HepG2 (cell line): ENCODE data around the gene FUBP3. TPM values are rescaled to one million over a fixed set of nuclear protein-coding genes. Genes with fewer than 3 reads are reported as not detected.

Experiments
- ATAC-seq: fragments of 200-7000 bp; cut with Tn5 transposase; 3 replicates; pipeline ENCODE4 v1.9.1; 2020; ENCODE audit warnings: mild to moderate bottlenecking, moderate library complexity
- BruUV-seq: library from RNA; stranded (reverse); fragments of 400-500 nt; replicated peaks from 2 replicates; lab custom pipeline; 2021; lab: Mats Ljungman, UMichigan
- CTCF ChIA-PET: fragments of 300-600 bp; formaldehyde crosslinking; extraction: SDS; loops from one replicate; lab custom pipeline; 2021; ENCODE audit warnings: low total read pairs, inconsistent platforms, low intra/inter-chr PET ratio; lab: Yijun Ruan, JAX
- POLR2A ChIA-PET: fragments of 350-600 bp; sonication (Branson Sonifier 250); formaldehyde crosslinking; loops from one replicate; lab custom pipeline; 2020; ENCODE audit warnings: antibody characterized with exemption, inconsistent platforms; lab: Yijun Ruan, JAX
- DNase-seq: peaks from one replicate; pipeline ENCODE4 v3.0.0-alpha.2; 2015; ENCODE audit warnings: low spot score
- FAIRE-seq: peaks from 3 replicates; lab custom pipeline; 2011; peaks lifted over from hg19 to GRCh38; lab: Jason Lieb, UNC
- H2AFZ ChIP-seq: one replicate; pipeline ENCODE4 v1.6.1; 2011; ENCODE audit warnings: low read length, inconsistent platforms
- H3K27ac ChIP-seq: fragments of 300-600 bp; 3 replicates; pipeline ENCODE4 v1.8.0; 2011; ENCODE audit warnings: mixed run types, mild to moderate bottlenecking, mixed read lengths, low read length, inconsistent platforms; ENCODE audit not compliant: insufficient read depth; ENCODE audit errors: extremely low read length
- H3K27me3 ChIP-seq, 2 experiments: fragments of 200-600 bp in 1 of 2; 2 replicates in 1 of 2; 3 replicates in 1 of 2; pipeline versions ENCODE4 v1.6.0 to v1.8.0; 2011; ENCODE audit warnings: low read length in 2 of 2, mild to moderate bottlenecking in 2 of 2, moderate library complexity in 2 of 2, inconsistent platforms in 1 of 2; ENCODE audit not compliant: insufficient read depth in 2 of 2, control insufficient read depth in 1 of 2
- H3K36me3 ChIP-seq, 2 experiments: fragments of 200-600 bp in 1 of 2; replicated peaks in 1 of 2; 2 replicates in 1 of 2; 3 replicates in 1 of 2; pipeline versions ENCODE4 v1.5.1 to v1.8.0; 2011; ENCODE audit warnings: low read length in 2 of 2, inconsistent platforms in 1 of 2; ENCODE audit not compliant: insufficient read depth in 2 of 2, control insufficient read depth in 1 of 2
- H3K4me1 ChIP-seq: 2 replicates; pipeline ENCODE4 v1.5.1; 2012; ENCODE audit warnings: low read length, inconsistent platforms; ENCODE audit not compliant: insufficient read depth
- H3K4me2 ChIP-seq: 2 replicates; pipeline ENCODE4 v1.6.0; 2011; ENCODE audit warnings: low read depth, low read length, inconsistent platforms
- H3K4me3 ChIP-seq, 3 experiments: fragments of 200-600 bp in 1 of 3; sonication (generic), shearing (Covaris generic) in 1 of 3; replicated peaks in 1 of 3; 2 replicates each; pipeline ENCODE4 v1.5.1; 2011 to 2016; ENCODE audit warnings: low read length in 3 of 3, inconsistent platforms in 2 of 3, low read depth in 2 of 3, mild to moderate bottlenecking in 2 of 3, control low read depth in 1 of 3, mixed read lengths in 1 of 3; ENCODE audit not compliant: insufficient read depth in 1 of 3
- H3K79me2 ChIP-seq: one replicate; pipeline ENCODE4 v1.6.1; 2011; ENCODE audit warnings: low read length, inconsistent platforms; ENCODE audit not compliant: insufficient read depth
- H3K9ac ChIP-seq: 2 replicates; pipeline ENCODE4 v1.6.0; 2011; ENCODE audit warnings: mild to moderate bottlenecking, low read depth, low read length, inconsistent platforms; ENCODE audit not compliant: insufficient read depth
- H3K9me3 ChIP-seq: 2 replicates; pipeline ENCODE4 v1.5.1; 2012; ENCODE audit warnings: mild to moderate bottlenecking, low read length
- H4K20me1 ChIP-seq: 2 replicates; pipeline ENCODE4 v1.6.0; 2011; ENCODE audit warnings: inconsistent platforms, mild to moderate bottlenecking, low read length, moderate library complexity; ENCODE audit not compliant: insufficient read depth
- CEBPB ChIP-seq: IDR thresholded peaks from 2 replicates; pipeline ENCODE4 v1.6.1; 2011; ENCODE audit warnings: low read depth, low read length, improper control_type of control experiment, borderline replicate concordance
- HOXA5 ChIP-seq: sonication (generic); formaldehyde crosslinking; IDR thresholded peaks from 2 replicates; pipeline ENCODE4 v1.4.0; 2020; ENCODE audit warnings: missing genetic modification reagents
- IRF2 ChIP-seq: IDR thresholded peaks from 2 replicates; pipeline ENCODE4 v1.6.1; 2018; ENCODE audit warnings: missing genetic modification reagents, missing compliant biosample characterization
- MAFG ChIP-seq: sonication (generic); formaldehyde crosslinking; IDR thresholded peaks from 2 replicates; pipeline ENCODE4 v1.5.1; 2020; ENCODE audit warnings: mild to moderate bottlenecking, missing genetic modification reagents
- MED8 ChIP-seq: sonication (generic); formaldehyde crosslinking; IDR thresholded peaks from 2 replicates; pipeline ENCODE4 v1.8.1; 2023; ENCODE audit warnings: mild to moderate bottlenecking, missing genetic modification reagents; ENCODE audit not compliant: insufficient replicate concordance
- MEIS2 ChIP-seq: sonication (generic); formaldehyde crosslinking; IDR thresholded peaks from 2 replicates; pipeline ENCODE4 v1.9.0; 2021; ENCODE audit warnings: mild to moderate bottlenecking, missing genetic modification reagents
- PCBP2 ChIP-seq: fragments of 200-400 bp; formaldehyde crosslinking; optimal IDR thresholded peaks from 2 replicates; pipeline ENCODE3; 2018; ENCODE audit warnings: low read length, low read depth; ENCODE audit not compliant: poor library complexity, severe bottlenecking
- PITX1 ChIP-seq: sonication (generic); formaldehyde crosslinking; IDR thresholded peaks from 2 replicates; pipeline ENCODE4 v1.5.1; 2020; ENCODE audit warnings: mild to moderate bottlenecking, missing genetic modification reagents
- SALL1 ChIP-seq: sonication (generic); formaldehyde crosslinking; IDR thresholded peaks from 2 replicates; pipeline ENCODE4 v1.8.0; 2022; ENCODE audit warnings: mild to moderate bottlenecking, missing genetic modification reagents
- SNRNP70 ChIP-seq: fragments of 200-400 bp; formaldehyde crosslinking; IDR thresholded peaks from 2 replicates; pipeline ENCODE4 v1.6.1; 2017; ENCODE audit warnings: mild to moderate bottlenecking, low read depth, low read length, moderate library complexity
- THAP11 ChIP-seq: IDR thresholded peaks from 2 replicates; pipeline ENCODE4 v1.6.1; 2016; ENCODE audit warnings: missing biosample characterization, missing genetic modification reagents
- ZNF17 ChIP-seq: sonication (generic); formaldehyde crosslinking; IDR thresholded peaks from 2 replicates; pipeline ENCODE4 v1.5.0; 2020; ENCODE audit warnings: mild to moderate bottlenecking, missing genetic modification reagents
- ZNF772 ChIP-seq: sonication (generic); formaldehyde crosslinking; IDR thresholded peaks from 2 replicates; pipeline ENCODE4 v1.5.0; 2020; ENCODE audit warnings: mild to moderate bottlenecking, missing genetic modification reagents
- WGBS: methylation state at CpG from one replicate; pipeline ENCODE4 v1.1.6; 2017; ENCODE audit warnings: low lambda C conversion rate; 5-methylcytosine and 5-hydroxymethylcytosine counted together
- in situ Hi-C: cut with HindIII; loops from 2 replicates; pipeline ENCODE4 v1.10.0; 2017; ENCODE audit warnings: low pct_unique_long_range_greater_than_20kb; ENCODE audit not compliant: extremely low pct_ligation_motif_present
- intact Hi-C: fragments of 100-400 bp; cut with micrococcal nuclease; formaldehyde crosslinking; loops from one replicate; pipeline ENCODE4 v1.10.0; 2022; ENCODE audit not compliant: unreplicated experiment
- polyA plus RNA-seq, 8 experiments: library from polyadenylated mRNA; depleted of rRNA in 3 of 8; stranded (reverse) in 7 of 8; unstranded in 1 of 8; fragments of >200 nt; fragmentation: Illumina TruSeq in 4 of 8; extraction: Trizol in 4 of 8; gene quantifications; 2 replicates each; pipeline versions ENCODE4 v1.2.1 to v1.2.3, GENCODE V29; 2011 to 2016; ENCODE audit warnings: low read depth in 4 of 8, missing spikeins in 1 of 8, mixed read lengths in 1 of 8; ENCODE audit not compliant: insufficient read depth in 1 of 8
- total RNA-seq, 5 experiments: library from RNA; depleted of rRNA; stranded (reverse); fragments of >200 nt; fragmentation: Illumina TruSeq; extraction: Trizol; gene quantifications; 2 replicates each; pipeline ENCODE4 v1.2.3, GENCODE V29; 2016; ENCODE audit warnings: low read depth in 1 of 5
- TF ChIP-seq, protein P1 (sequence below): sonication (generic); formaldehyde crosslinking; IDR thresholded peaks from 2 replicates; pipeline ENCODE4 v1.5.0; 2020; ENCODE audit warnings: missing genetic modification reagents, mild to moderate bottlenecking, borderline replicate concordance
- TF ChIP-seq, protein P2 (sequence below): sonication (generic); formaldehyde crosslinking; IDR thresholded peaks from 2 replicates; pipeline ENCODE4 v1.5.0; 2020; ENCODE audit warnings: missing genetic modification reagents
- TF ChIP-seq, protein P3 (sequence below), 2 experiments: fragments of 450-650 bp in 1 of 2; sonication (generic) in 1 of 2; formaldehyde crosslinking; IDR thresholded peaks; 2 replicates each; pipeline versions ENCODE4 v1.5.0 to v1.8.0; 2020 to 2022; ENCODE audit warnings: mild to moderate bottlenecking in 1 of 2, missing genetic modification reagents in 1 of 2

The FUBP3 gene
- total and polyA plus RNA-seq, 2 of the 13 experiments (the other 11 are each of a cell fraction or from before 2014, with no cell fraction given) = 28.7 to 40.0 TPM

DNA sequence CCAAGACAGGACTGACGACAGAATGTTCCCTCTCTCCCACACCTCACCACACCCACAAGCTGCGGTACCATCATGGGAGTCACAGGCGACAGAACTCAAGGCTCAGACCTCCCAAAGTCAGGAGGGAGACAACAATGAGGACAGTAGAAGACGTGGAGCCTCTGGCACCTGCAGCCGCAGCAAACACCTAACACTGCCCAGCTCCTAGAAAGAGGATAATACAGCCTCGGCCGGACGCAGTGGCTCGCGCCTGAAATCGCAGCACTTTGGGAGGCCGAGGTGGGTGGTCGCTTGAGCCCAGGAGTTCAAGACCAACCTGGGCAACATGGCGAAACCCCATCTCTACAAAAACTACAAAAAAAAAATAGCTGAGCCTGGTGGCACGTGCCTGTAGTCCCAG lies 71.8 kb downstream of the FUBP3 start:
- FAIRE-seq (no peak), DNase-seq (no peak), ATAC-seq (no peak)
- intact Hi-C loops = no loop called here
- peaks cover 0 to 26% of the 10 kb centered on the region in 2 experiments; a peak in 4 of 5 replicates for H3K27me3 ChIP-seq
- ChIA-PET POLR2A (interaction anchor here (1.2 kb wide), 1 partner anchor 10 kb away, joined by 3 read pairs; no protein-coding TSS in a partner anchor), CTCF (no interaction called here)
- H3K79me2 ChIP-seq = no peaks in the 10 kb centered on the region
- TF ChIP-seq, protein P1, sequence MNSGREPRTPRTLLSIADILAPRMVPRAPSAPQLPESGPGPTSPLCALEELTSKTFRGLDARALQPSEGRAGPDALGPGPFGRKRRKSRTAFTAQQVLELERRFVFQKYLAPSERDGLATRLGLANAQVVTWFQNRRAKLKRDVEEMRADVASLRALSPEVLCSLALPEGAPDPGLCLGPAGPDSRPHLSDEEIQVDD = no peak
- TF ChIP-seq IRF2 (CRISPR knock-in tag) (no peak), MED8 (CRISPR knock-in tag) (no peak), MEIS2 (no peak), MAFG (CRISPR knock-in tag) (no peak), ZNF17 (CRISPR knock-in tag) (no peak)
- TF ChIP-seq, protein P2, sequence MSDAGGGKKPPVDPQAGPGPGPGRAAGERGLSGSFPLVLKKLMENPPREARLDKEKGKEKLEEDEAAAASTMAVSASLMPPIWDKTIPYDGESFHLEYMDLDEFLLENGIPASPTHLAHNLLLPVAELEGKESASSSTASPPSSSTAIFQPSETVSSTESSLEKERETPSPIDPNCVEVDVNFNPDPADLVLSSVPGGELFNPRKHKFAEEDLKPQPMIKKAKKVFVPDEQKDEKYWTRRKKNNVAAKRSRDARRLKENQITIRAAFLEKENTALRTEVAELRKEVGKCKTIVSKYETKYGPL (CRISPR knock-in tag) = no peak
- 44% methylated on average over 13 of the region's 15 CpGs for WGBS
- no peak overlapping the region for H3K4me2 ChIP-seq
- H3K9me3 ChIP-seq = no peaks in the 10 kb centered on the region
- H3K36me3 ChIP-seq = no peaks in the 10 kb centered on the region
- no peak overlapping the region for H2AFZ ChIP-seq
- in situ Hi-C loops = no loop called here
- H4K20me1 ChIP-seq = no peaks in the 10 kb centered on the region
- H3K27ac ChIP-seq = no peak overlapping the region
- H3K4me1 ChIP-seq = no peaks in the 10 kb centered on the region
- no peak overlapping the region for H3K4me3 ChIP-seq
- BruUV-seq = no TSS peak
- no peak overlapping the region for H3K9ac ChIP-seq

DNA sequence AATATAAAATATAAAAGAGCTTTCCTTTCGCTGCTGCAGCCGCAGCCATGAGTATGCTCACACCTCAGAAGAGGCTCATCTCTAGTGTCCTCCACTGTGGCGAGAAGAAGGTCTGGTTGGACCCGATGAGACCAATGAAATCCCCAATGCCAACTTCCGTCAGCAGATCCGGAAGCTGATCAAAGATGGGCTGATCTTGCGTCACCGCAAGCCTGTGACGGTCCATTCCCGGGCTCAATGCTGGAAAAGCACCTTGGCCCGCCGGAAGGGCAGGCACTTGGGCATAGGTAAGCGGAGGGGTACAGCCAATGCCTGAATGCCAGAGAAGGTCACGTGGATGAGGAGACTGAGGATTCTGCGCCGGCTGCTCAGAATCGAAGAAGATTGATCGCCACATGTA lies 72.4 kb downstream of the FUBP3 start:
- no peak overlapping the region for H3K9ac ChIP-seq
- in situ Hi-C loops = no loop called here
- 57% methylated on average over 15 of the region's 18 CpGs for WGBS
- no peaks in the 10 kb centered on the region for H4K20me1 ChIP-seq
- H3K9me3 ChIP-seq = no peaks in the 10 kb centered on the region
- FAIRE-seq = no peak
- H2AFZ ChIP-seq = no peak overlapping the region
- H3K36me3 ChIP-seq = no peaks in the 10 kb centered on the region
- H3K4me3 ChIP-seq = no peak overlapping the region
- no peak overlapping the region for H3K27ac ChIP-seq
- no peak overlapping the region for H3K4me2 ChIP-seq
- no peak for DNase-seq
- no peaks in the 10 kb centered on the region for H3K79me2 ChIP-seq
- ChIA-PET POLR2A (interaction anchor here (1.2 kb wide), 1 partner anchor 10 kb away, joined by 3 read pairs; no protein-coding TSS in a partner anchor), CTCF (no interaction called here)
- BruUV-seq = no TSS peak
- H3K4me1 ChIP-seq = peaks cover 5% of the 10 kb centered on the region; the same call in 1 of the 2 replicates
- H3K27me3 ChIP-seq = peaks cover 0 to 32% of the 10 kb centered on the region in 2 experiments
- intact Hi-C loops = no loop called here
- no peak for ATAC-seq
- TF ChIP-seq SNRNP70 (no peak), THAP11 (no peak), SALL1 (CRISPR knock-in tag) (no peak), HOXA5 (CRISPR knock-in tag) (no peak), ZNF772 (CRISPR knock-in tag) (no peak), CEBPB (peak; percentile 50; the same call in 1 of the 2 replicates), PITX1 (CRISPR knock-in tag) (no peak), PCBP2 (no peak)
- TF ChIP-seq, protein P3, sequence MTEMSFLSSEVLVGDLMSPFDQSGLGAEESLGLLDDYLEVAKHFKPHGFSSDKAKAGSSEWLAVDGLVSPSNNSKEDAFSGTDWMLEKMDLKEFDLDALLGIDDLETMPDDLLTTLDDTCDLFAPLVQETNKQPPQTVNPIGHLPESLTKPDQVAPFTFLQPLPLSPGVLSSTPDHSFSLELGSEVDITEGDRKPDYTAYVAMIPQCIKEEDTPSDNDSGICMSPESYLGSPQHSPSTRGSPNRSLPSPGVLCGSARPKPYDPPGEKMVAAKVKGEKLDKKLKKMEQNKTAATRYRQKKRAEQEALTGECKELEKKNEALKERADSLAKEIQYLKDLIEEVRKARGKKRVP (CRISPR knock-in tag; IDR thresholded peaks at IDR 0.05) = peak in 1 of 2 experiments; percentile 52; a peak in 1 of 4 replicates
